VCaP (cell line): Measurements from ENCODE around the gene SLC4A5.

Experiments
- H3K27ac ChIP-seq: fragments of 450-650 bp; 2 replicates; pipeline ENCODE4 v1.5.1; 2017
- TF ChIP-seq, protein P1 (sequence below): fragments of 450-650 bp; conservative IDR thresholded peaks from 2 replicates; pipeline ENCODE4 v1.5.1; 2017; ENCODE audit warnings: mild to moderate bottlenecking, moderate library complexity

Gene SLC4A5

DNA sequence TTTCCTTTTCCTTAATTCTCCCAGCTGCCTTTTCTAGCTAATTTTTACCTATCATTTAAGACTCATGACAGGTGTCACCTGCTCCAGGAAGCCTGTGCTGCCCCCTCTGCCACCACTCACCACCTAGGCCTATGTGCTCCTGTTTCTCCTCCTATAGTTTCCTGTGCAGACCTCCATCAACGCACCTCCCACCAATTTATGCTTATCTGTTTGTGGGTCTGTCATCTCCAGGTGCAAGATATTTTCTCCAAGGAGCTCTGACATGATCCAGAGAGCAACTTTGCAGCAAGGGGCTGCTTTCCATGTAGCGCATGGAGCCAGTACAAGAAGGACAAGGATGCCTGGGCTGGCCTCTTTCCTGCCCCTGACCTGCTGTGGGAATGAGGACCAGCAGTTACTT lies 42.7 kb downstream of the SLC4A5 start:
- H3K27ac ChIP-seq: no peak overlapping the region
- TF ChIP-seq, protein P1, sequence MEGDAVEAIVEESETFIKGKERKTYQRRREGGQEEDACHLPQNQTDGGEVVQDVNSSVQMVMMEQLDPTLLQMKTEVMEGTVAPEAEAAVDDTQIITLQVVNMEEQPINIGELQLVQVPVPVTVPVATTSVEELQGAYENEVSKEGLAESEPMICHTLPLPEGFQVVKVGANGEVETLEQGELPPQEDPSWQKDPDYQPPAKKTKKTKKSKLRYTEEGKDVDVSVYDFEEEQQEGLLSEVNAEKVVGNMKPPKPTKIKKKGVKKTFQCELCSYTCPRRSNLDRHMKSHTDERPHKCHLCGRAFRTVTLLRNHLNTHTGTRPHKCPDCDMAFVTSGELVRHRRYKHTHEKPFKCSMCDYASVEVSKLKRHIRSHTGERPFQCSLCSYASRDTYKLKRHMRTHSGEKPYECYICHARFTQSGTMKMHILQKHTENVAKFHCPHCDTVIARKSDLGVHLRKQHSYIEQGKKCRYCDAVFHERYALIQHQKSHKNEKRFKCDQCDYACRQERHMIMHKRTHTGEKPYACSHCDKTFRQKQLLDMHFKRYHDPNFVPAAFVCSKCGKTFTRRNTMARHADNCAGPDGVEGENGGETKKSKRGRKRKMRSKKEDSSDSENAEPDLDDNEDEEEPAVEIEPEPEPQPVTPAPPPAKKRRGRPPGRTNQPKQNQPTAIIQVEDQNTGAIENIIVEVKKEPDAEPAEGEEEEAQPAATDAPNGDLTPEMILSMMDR: no peak

DNA sequence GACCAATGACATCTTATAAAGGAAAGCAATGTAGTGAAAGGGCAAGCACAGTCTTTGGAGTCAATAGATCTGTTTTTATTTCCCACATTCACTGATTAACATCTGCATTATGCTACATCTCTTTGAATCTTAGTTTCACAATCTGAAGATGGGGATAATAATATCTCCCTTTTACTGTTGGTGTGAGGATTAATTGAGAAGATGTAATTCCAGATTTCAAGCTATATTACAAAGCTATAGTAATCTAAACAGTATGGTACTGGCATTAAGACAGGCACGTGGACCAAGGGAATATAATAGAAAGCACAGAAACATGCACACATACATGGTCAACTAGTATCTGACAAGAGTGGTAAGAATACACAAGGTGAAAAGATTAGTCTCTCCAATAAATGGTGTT lies 45.3 kb downstream of the SLC4A5 start:
- H3K27ac ChIP-seq: no peak overlapping the region
- TF ChIP-seq, protein P1: no peak

DNA sequence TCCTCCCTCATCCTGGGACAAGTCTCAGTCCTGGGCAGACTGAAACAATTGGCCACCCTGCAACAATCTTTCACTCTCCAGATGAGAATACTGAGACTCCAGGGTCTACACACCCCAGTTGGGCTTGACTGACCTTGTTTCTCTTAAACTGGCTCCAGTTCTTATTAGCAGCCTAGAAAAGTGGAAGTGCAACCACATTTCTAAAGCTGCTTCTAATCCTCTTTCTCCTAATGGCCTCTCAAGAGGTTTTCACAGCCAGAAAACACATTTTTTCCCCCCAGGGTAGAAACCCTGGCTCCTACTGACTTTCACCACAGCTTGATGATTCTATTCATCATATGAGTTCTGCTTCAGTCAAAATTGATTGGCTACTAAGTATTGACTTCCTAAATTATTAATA lies 45.8 kb downstream of the SLC4A5 start:
- no peak overlapping the region for H3K27ac ChIP-seq
- TF ChIP-seq, protein P1: no peak

DNA sequence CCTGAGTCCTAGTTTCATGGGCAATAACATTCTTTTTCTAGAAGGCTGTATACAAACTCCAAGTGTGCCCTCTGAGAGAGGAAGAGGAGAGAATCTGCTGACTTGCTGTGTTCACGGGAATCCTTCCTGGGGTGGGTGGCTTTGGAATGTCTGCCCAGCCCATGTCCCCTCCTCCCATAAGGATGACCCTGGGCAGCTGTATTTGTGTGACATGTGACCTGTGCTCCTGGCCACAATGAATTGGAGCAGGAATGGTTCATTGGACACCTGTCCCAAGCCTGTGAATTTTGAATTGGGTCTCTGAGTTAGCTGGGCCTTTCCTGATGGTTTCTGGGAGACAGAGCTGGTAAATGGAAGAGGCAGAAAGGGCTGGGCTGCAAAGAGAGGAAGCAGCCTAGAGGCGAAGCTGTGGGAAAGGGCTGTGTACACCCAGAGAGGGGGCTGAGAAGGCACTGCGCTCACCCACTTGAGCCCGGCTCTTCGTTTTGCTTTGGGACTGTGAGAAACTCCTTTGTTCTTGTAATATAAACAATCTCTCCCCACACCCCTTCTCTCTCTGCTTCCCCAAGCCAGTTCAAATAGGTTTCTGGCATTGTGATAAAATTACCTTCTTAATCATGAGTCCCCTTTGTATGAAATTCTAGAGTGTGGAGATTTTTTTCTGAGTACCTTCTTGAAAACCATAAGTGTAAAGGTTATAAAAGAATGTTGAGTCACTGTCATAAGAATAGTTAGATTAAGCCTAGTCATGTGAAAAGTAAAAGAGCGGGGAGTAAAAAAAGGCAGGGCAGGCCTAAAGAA lies 49.8 kb downstream of the SLC4A5 start:
- H3K27ac ChIP-seq: no peak overlapping the region
- TF ChIP-seq, protein P1: no peak

DNA sequence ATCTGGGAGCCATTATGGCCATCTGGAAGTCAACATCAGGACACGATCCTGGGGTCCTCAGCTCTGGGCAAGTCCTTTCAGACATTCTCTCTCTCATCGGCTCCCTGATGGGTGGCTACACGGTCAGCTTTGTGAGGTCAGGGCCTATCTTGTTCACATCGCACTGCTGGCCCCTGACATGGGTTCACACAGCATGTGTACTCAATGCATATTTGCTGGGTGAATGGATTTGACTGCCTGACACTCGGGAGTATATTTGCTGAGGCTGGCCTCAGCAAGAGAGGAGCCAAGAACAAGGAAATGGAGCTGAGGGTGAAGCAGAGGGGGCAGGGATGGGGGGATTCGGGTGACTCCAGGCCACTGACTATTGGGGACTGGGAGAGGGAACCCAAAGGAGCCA lies 50.5 kb downstream of the SLC4A5 start:
- TF ChIP-seq, protein P1: no peak

DNA sequence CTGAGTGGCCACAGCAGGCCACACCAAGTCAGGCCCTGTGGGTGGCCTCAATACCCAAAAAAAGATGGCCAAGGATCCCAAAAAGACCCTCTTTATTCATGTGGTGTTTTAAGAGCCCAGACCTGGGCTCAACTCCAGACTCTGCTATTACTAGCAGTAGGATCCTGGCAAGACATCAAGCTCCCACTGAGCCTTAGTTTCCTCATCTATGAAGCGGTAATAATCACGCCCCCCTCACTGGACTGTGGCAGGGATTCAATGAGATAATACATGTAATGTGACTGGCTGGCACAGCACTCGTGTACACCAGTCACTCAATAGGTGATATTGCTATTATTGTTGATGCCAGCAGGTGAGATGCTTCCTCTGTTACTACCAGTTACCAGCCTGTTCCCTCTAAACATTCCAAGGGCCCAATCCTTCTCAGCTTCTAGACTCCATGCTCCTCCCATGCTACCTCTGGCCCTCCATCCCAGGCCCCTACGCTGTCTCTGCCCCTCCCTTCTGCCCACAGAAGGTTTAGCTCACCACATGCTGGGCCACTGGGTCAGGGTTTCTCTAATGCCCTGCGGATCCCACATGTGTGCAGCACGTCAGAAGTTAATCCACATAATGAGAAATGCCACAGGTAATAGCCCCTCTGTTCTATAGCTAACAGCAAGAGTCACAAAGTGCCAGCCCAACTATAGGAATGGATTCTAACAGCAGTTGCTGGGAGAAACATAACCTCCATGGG lies 51.2 kb downstream of the SLC4A5 start:
- H3K27ac ChIP-seq: no peak overlapping the region
- TF ChIP-seq, protein P1: no peak

More for the DNA sequence above, 50.5 kb downstream of the SLC4A5 start:
- H3K27ac ChIP-seq: no peak overlapping the region

DNA sequence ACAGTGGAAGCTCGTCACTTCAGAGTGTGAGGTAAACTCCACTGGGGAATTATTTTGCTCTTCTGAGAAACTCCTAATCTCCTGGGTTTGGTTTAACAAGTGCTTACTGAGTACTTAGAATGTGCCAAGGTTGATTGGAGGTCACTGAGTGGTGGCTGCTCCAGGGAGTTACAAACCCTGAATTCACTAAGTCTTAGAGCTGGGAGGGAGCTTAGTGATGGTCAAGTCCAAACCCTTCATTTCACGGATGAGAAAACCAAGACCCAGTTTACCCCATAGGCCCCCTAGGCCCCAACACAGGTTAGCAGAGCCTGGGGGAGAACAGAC lies 52.0 kb downstream of the SLC4A5 start:
- no peak overlapping the region for H3K27ac ChIP-seq
- TF ChIP-seq, protein P1: no peak
